HEK293T (cell line): ENCODE data around the gene SURF2.

Experiments used
- BHLHE40 ChIP-seq: fragments of 450-650 bp; IDR thresholded peaks from 2 replicates; pipeline ENCODE4 v1.6.1; 2016; ENCODE audit warnings: mild to moderate bottlenecking, moderate library complexity, borderline replicate concordance
- CTBP1 ChIP-seq: fragments of 450-650 bp; IDR thresholded peaks from 2 replicates; pipeline ENCODE4 v1.6.1; 2016; ENCODE audit warnings: borderline replicate concordance
- ELF4 ChIP-seq: fragments of 450-650 bp; IDR thresholded peaks from 2 replicates; pipeline ENCODE4 v1.6.1; 2017; ENCODE audit warnings: antibody characterized with exemption
- FOXA1 ChIP-seq: fragments of 450-650 bp; IDR thresholded peaks from 2 replicates; pipeline ENCODE4 v1.6.1; 2016; ENCODE audit warnings: mild to moderate bottlenecking
- FOXK2 ChIP-seq: fragments of 450-650 bp; IDR thresholded peaks from 2 replicates; pipeline ENCODE4 v1.6.1; 2016; ENCODE audit warnings: mild to moderate bottlenecking
- FOXM1 ChIP-seq: fragments of 450-650 bp; IDR thresholded peaks from 2 replicates; pipeline ENCODE4 v1.6.1; 2017; ENCODE audit warnings: mild to moderate bottlenecking, borderline replicate concordance
- HDGF ChIP-seq: fragments of 450-650 bp; IDR thresholded peaks from 2 replicates; pipeline ENCODE4 v1.6.1; 2017; ENCODE audit warnings: antibody characterized with exemption, borderline replicate concordance
- L3MBTL2 ChIP-seq: fragments of 450-650 bp; conservative IDR thresholded peaks from 2 replicates; pipeline ENCODE4 v1.6.1; 2016; ENCODE audit warnings: mild to moderate bottlenecking
- LEF1 ChIP-seq: fragments of 450-650 bp; IDR thresholded peaks from 2 replicates; pipeline ENCODE4 v1.6.1; 2017; ENCODE audit warnings: mild to moderate bottlenecking, borderline replicate concordance
- PKNOX1 ChIP-seq: fragments of 450-650 bp; IDR thresholded peaks from 2 replicates; pipeline ENCODE4 v1.6.1; 2016
- SP1 ChIP-seq: fragments of 450-650 bp; IDR thresholded peaks from 2 replicates; pipeline ENCODE4 v1.6.1; 2017
- SUZ12 ChIP-seq: fragments of 450-650 bp; IDR thresholded peaks from 2 replicates; pipeline ENCODE4 v1.6.1; 2016; ENCODE audit warnings: mild to moderate bottlenecking
- TARDBP ChIP-seq: fragments of 450-650 bp; IDR thresholded peaks from 2 replicates; pipeline ENCODE4 v1.6.1; 2016
- ZNF384 ChIP-seq: fragments of 450-650 bp; IDR thresholded peaks from 2 replicates; pipeline ENCODE4 v1.6.1; 2016

GRCh38 chr9:133356391-133357091 is at the start of gene SURF2, which contains the start of gene SURF1:
- no peak for TF ChIP-seq FOXK2
- no peak for TF ChIP-seq FOXA1
- TF ChIP-seq TARDBP, result no peak
- no peak for TF ChIP-seq LEF1
- no peak for TF ChIP-seq FOXM1
- no peak for TF ChIP-seq SP1
- TF ChIP-seq HDGF, result no peak
- TF ChIP-seq BHLHE40, result no peak
- TF ChIP-seq ELF4, result no peak
- no peak for TF ChIP-seq CTBP1
- no peak for TF ChIP-seq ZNF384
- TF ChIP-seq L3MBTL2, result no peak; the same call in 1 of the 2 replicates
- no peak for TF ChIP-seq SUZ12
- TF ChIP-seq PKNOX1, result no peak
